ENCODE data around the gene SPTBN1. TPM values are rescaled to one million over a fixed set of nuclear protein-coding genes. Genes with fewer than 3 reads are reported as not detected.

The SPTBN1 gene
- total RNA-seq, 6 experiments from 2014 or later, result 128 to 169 (median 159) TPM

DNA sequence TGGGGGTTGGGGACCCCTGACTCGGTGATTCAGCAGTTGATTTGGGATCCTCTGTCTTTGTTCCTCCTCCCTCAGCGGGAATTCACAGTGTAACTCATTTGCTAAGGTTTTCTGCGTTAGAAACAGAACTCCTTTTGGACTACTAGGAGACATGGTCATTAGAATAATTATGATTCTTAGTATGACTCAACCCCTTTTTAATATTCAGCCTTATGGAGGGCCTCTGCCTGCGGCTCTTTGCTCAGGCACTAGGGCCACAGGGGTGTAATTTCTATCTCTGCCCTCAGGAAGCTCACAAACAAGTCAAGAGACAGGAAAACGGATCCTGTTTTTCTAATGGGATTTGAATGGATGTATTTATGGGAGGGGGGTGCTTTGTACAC lies 117.4 kb downstream of the SPTBN1 start:
- peaks cover 12% of the 10 kb centered on the region for H3K36me3 Mint-ChIP-seq (ENCODE audit: low read depth)
- no peak overlapping the region for H3K27ac Mint-ChIP-seq
- no peak overlapping the region for H3K4me3 Mint-ChIP-seq

DNA sequence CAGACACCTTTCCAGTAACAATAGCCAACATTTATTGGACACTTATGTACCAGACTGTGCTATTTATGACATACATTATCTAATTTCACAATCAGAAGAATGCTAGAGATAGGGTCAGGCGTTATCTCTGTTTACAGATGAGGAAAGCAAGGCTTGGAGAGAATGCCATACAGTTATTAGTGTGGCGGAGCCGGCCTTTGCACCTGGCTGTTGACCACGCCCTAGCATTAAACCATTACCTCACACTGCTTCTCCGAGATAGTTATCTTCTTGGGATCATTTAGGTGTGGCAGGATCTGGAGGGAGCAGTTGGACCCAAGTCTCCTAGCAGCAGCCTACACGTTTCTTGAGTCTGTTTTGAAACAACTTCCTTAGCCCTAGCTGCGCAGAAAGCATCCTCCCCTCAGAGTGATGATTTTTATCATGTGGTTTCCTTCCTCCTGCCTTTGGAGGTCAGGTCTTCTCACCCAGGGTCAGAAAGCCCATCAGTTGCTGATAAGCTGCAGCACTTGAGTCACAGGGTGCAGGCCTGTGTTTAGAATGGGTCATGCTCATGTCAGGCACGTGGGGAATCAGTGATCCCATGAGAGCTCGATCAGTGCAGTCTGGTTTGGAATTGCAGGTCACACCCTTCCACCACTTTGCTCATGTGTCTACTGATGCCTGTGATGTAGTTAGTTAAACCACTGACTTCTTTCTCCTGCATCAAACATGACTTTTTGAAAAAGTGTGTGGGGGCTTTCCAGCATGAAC lies 118.2 kb downstream of the SPTBN1 start:
- Mint-ChIP-seq H3K27me3 (ENCODE audit: insufficient read depth) (no peaks in the 10 kb centered on the region; the same call in 1 of the 2 replicates), H3K4me3 (no peak overlapping the region), H3K4me1 (ENCODE audit: low read depth) (peaks cover 73% of the 10 kb centered on the region), H3K9me3 (no peaks in the 10 kb centered on the region), H3K27ac (peak overlapping the region; percentile 22; the same call in 1 of the 2 replicates), H3K36me3 (ENCODE audit: low read depth) (peaks cover 12% of the 10 kb centered on the region)
- TF ChIP-seq, protein P1, sequence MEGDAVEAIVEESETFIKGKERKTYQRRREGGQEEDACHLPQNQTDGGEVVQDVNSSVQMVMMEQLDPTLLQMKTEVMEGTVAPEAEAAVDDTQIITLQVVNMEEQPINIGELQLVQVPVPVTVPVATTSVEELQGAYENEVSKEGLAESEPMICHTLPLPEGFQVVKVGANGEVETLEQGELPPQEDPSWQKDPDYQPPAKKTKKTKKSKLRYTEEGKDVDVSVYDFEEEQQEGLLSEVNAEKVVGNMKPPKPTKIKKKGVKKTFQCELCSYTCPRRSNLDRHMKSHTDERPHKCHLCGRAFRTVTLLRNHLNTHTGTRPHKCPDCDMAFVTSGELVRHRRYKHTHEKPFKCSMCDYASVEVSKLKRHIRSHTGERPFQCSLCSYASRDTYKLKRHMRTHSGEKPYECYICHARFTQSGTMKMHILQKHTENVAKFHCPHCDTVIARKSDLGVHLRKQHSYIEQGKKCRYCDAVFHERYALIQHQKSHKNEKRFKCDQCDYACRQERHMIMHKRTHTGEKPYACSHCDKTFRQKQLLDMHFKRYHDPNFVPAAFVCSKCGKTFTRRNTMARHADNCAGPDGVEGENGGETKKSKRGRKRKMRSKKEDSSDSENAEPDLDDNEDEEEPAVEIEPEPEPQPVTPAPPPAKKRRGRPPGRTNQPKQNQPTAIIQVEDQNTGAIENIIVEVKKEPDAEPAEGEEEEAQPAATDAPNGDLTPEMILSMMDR (IDR thresholded peaks at IDR 0.05), result no peak
- DNase-seq, result no peak

More for the DNA sequence above, 117.4 kb downstream of the SPTBN1 start:
- Mint-ChIP-seq H3K9me3 (no peaks in the 10 kb centered on the region), H3K27me3 (ENCODE audit: insufficient read depth) (no peaks in the 10 kb centered on the region; the same call in 1 of the 2 replicates), H3K4me1 (ENCODE audit: low read depth) (peaks cover 80% of the 10 kb centered on the region)
- DNase-seq, result no peak
- TF ChIP-seq, protein P1 (IDR thresholded peaks at IDR 0.05), result no peak

DNA sequence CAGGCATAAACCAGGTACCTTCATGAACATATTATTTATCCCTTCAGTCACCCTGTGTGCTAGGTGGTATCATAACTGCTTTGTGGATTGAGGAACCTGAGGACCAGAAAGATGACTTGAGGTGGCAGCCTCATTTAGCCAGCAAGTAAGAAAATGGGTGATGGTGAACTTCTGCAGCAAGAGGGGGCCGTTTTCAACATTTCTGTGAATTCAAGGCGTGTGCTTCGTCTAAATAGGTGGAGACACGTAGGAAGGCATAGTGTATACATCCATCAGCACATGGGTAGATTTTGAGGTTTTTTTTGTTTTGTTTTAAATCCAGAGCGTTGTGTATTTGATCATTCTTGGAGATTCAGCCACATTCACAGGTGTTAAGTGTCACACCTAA lies 118.7 kb downstream of the SPTBN1 start:
- DNase-seq, result no peak
- H3K36me3 Mint-ChIP-seq (ENCODE audit: low read depth), result peaks cover 12% of the 10 kb centered on the region
- H3K27me3 Mint-ChIP-seq (ENCODE audit: insufficient read depth), result no peaks in the 10 kb centered on the region; the same call in 1 of the 2 replicates
- peaks cover 67% of the 10 kb centered on the region for H3K4me1 Mint-ChIP-seq (ENCODE audit: low read depth)
- no peak overlapping the region for H3K27ac Mint-ChIP-seq
- no peaks in the 10 kb centered on the region for H3K9me3 Mint-ChIP-seq
- no peak overlapping the region for H3K4me3 Mint-ChIP-seq
- TF ChIP-seq, protein P1 (IDR thresholded peaks at IDR 0.05), result no peak

DNA sequence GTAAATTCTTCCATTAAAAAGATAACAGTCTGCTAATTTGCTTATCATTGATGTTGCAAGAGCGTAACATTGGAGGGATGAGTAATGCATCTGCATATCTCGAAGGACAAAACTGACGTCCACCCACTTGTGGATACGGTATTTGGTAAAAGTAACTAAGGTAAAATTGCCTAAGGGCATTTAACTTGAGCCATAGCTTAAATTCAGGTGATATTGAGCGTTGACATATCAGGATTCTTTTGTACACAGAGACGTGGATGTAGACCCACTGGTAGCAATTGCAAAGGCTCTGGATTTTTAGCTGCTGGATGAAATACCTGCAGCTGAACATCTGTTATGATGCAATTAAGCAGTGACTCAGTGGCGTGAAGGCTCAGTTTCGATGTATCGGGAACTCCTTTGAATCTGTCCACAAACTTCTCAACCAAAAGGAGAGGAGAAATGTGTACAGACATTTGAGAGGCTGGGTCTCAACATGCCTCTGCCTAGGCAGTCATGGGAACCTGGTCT lies 119.3 kb downstream of the SPTBN1 start:
- TF ChIP-seq, protein P1 (IDR thresholded peaks at IDR 0.05), result no peak
- DNase-seq, result no peak
- peaks cover 61% of the 10 kb centered on the region for H3K4me1 Mint-ChIP-seq (ENCODE audit: low read depth)

DNA sequence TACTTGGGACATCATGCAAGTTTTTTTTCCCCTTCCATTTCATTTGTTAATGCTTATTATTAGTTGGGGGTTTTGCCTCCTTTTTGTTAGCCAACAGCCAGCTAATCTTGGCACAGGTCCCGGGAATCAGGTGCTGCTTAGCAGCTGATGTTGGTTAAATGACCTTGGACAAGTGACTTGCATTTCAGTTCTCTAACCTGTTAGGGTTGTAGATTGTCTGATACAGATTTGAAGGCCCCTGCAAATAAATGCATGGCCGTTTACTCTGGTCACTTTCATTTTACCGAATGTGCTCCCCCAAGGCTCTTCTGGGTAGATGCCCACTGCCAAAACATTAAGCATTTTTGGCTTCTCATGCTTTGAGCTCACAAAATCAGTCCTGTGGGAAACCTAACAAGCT lies 120.9 kb downstream of the SPTBN1 start:
- no peak for DNase-seq

More for the DNA sequence above, 119.3 kb downstream of the SPTBN1 start:
- H3K4me3 Mint-ChIP-seq, result no peak overlapping the region
- H3K9me3 Mint-ChIP-seq, result no peaks in the 10 kb centered on the region
- H3K27me3 Mint-ChIP-seq (ENCODE audit: insufficient read depth), result no peaks in the 10 kb centered on the region; the same call in 1 of the 2 replicates
- H3K27ac Mint-ChIP-seq, result no peak overlapping the region
- peaks cover 12% of the 10 kb centered on the region for H3K36me3 Mint-ChIP-seq (ENCODE audit: low read depth)

More for the DNA sequence above, 120.9 kb downstream of the SPTBN1 start:
- no peaks in the 10 kb centered on the region for H3K9me3 Mint-ChIP-seq
- peaks cover 12% of the 10 kb centered on the region for H3K36me3 Mint-ChIP-seq (ENCODE audit: low read depth)
- TF ChIP-seq, protein P1 (IDR thresholded peaks at IDR 0.05), result no peak
- H3K27me3 Mint-ChIP-seq (ENCODE audit: insufficient read depth), result no peaks in the 10 kb centered on the region; the same call in 1 of the 2 replicates
- no peak overlapping the region for H3K4me3 Mint-ChIP-seq
- no peak overlapping the region for H3K27ac Mint-ChIP-seq
- H3K4me1 Mint-ChIP-seq (ENCODE audit: low read depth), result peaks cover 45% of the 10 kb centered on the region
